ENCODE measurements around the gene ADAMTS13.

The ADAMTS13 gene

GRCh38 chr9:133439337-133439736, 17.2 kb downstream of the ADAMTS13 start:
- DNase-seq (ENCODE audit: extremely low read depth, low read depth): no peak
- TF ChIP-seq CTCF (IDR thresholded peaks at IDR 0.05; ENCODE audit: low read depth, low read length): no peak

GRCh38 chr9:133440874-133441273, 18.7 kb downstream of the ADAMTS13 start:
- TF ChIP-seq CTCF (IDR thresholded peaks at IDR 0.05; ENCODE audit: low read depth, low read length): no peak
- no peak for DNase-seq (ENCODE audit: extremely low read depth, low read depth)

DNA sequence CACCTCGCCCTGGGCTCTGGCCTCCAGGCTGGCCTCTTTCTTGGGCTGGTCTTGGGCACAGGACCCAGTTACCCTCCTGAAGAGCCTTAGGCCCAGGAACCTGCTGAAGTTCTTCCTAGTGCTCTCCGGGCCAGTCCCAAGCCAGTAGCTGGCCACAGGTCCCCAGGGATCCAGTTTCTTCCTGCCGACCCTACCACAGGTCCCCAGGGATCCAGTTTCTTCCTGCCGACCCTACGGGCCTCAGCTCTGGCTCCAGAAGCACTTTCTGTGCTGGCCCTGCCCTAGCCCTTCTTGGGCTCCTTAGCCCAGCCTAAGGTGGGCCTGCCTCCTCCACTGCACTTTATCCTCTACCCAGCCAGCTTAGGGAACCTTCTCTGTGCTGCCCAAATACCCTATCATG, 19.4 kb downstream of the ADAMTS13 start:
- DNase-seq (ENCODE audit: extremely low read depth, low read depth): no peak
- TF ChIP-seq CTCF (IDR thresholded peaks at IDR 0.05; ENCODE audit: low read depth, low read length): no peak

DNA sequence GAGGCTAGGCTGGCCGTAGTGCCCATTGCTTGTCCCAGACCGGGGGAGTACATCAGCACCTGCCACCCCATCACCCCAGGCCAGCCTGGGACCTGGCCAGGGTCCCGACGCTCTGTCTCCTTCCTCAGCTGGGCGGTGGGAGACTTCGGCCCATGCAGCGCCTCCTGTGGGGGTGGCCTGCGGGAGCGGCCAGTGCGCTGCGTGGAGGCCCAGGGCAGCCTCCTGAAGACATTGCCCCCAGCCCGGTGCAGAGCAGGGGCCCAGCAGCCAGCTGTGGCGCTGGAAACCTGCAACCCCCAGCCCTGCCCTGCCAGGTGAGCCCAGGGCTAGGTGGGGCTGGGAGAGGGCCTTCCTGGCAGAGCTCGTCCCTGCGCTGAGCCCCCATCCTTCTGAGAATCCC, 21.1 kb downstream of the ADAMTS13 start:
- no peak for TF ChIP-seq CTCF (IDR thresholded peaks at IDR 0.05; ENCODE audit: low read depth, low read length)
- DNase-seq (ENCODE audit: extremely low read depth, low read depth): no peak

GRCh38 chr9:133443982-133444381, 21.8 kb downstream of the ADAMTS13 start:
- no peak for TF ChIP-seq CTCF (IDR thresholded peaks at IDR 0.05; ENCODE audit: low read depth, low read length)
- no peak for DNase-seq (ENCODE audit: extremely low read depth, low read depth)

GRCh38 chr9:133445293-133445969, 23.3 kb downstream of the ADAMTS13 start:
- DNase-seq (ENCODE audit: extremely low read depth, low read depth): no peak
- no peak for TF ChIP-seq CTCF (IDR thresholded peaks at IDR 0.05; ENCODE audit: low read depth, low read length)

GRCh38 chr9:133448487-133448972, 26.4 kb downstream of the ADAMTS13 start:
- no peak for DNase-seq (ENCODE audit: extremely low read depth, low read depth)
- TF ChIP-seq CTCF (IDR thresholded peaks at IDR 0.05; ENCODE audit: low read depth, low read length): no peak
